Epithelial cell of esophagus (primary cell): Measurements from ENCODE around the gene SMOC1.

Experiments used
- DNase-seq: peaks from one replicate; pipeline ENCODE4 v3.0.0; 2010; ENCODE audit warnings: low read depth
- H3K4me3 ChIP-seq: 2 replicates; pipeline ENCODE4 v1.5.1; 2011; ENCODE audit warnings: mild to moderate bottlenecking, low read length, control low read depth
- CTCF ChIP-seq: IDR thresholded peaks from 2 replicates; pipeline ENCODE4 v1.5.1; 2011; ENCODE audit warnings: low read depth, mild to moderate bottlenecking, low read length, control low read depth, inconsistent platforms; ENCODE audit not compliant: insufficient read depth; ENCODE audit errors: missing control alignments

SMOC1 gene

GRCh38 chr14:70002589-70003346 is 123.6 kb downstream of the SMOC1 start:
- no peak overlapping the region for H3K4me3 ChIP-seq
- TF ChIP-seq CTCF: no peak
- DNase-seq: no peak

- TF ChIP-seq CTCF: no peak
- DNase-seq: no peak
- no peak overlapping the region for H3K4me3 ChIP-seq
These were observed 125.6 kb downstream of the SMOC1 start for GRCh38 chr14:70004791-70005190.

- TF ChIP-seq CTCF: no peak
- H3K4me3 ChIP-seq: no peak overlapping the region
- no peak for DNase-seq
These were observed 126.1 kb downstream of the SMOC1 start for GRCh38 chr14:70005281-70005805.

- TF ChIP-seq CTCF: no peak
- DNase-seq: no peak
- H3K4me3 ChIP-seq: no peak overlapping the region
These were observed 127.5 kb downstream of the SMOC1 start for GRCh38 chr14:70006699-70007098.

GRCh38 chr14:70008284-70009262 is 129.4 kb downstream of the SMOC1 start:
- DNase-seq: no peak
- TF ChIP-seq CTCF: no peak

GRCh38 chr14:70009961-70010360 is 130.7 kb downstream of the SMOC1 start:
- no peak overlapping the region for H3K4me3 ChIP-seq
- peak; percentile 94 for DNase-seq
- TF ChIP-seq CTCF: no peak

More at GRCh38 chr14:70008284-70009262, 129.4 kb downstream of the SMOC1 start:
- no peak overlapping the region for H3K4me3 ChIP-seq
